Mesendoderm (in vitro differentiated cells): ENCODE results near the gene ATAT1.
"Not testable (repeated sequence)": the region's sequence is repeated elsewhere in the genome, so short reads cannot be mapped to it uniquely, and the experiment has no call there.

ENCODE experiments used
- DNase-seq: peaks from one replicate; pipeline ENCODE4 v3.0.0; 2013
- H2AK5ac ChIP-seq: 2 replicates; pipeline ENCODE4 v1.6.1; 2013; ENCODE audit warnings: low read length, inconsistent platforms
- H2BK120ac ChIP-seq: 2 replicates; pipeline ENCODE4 v1.6.1; 2013; ENCODE audit warnings: low read depth, mild to moderate bottlenecking, low read length, moderate library complexity, mixed read lengths
- H2BK15ac ChIP-seq: replicated peaks from 2 replicates; pipeline ENCODE4 v1.6.1; 2013; ENCODE audit warnings: low read depth, mild to moderate bottlenecking, moderate library complexity
- H2BK5ac ChIP-seq: 2 replicates; pipeline ENCODE4 v1.6.1; 2013; ENCODE audit warnings: low read length, inconsistent platforms
- H3K18ac ChIP-seq: 2 replicates; pipeline ENCODE4 v1.6.1; 2013; ENCODE audit warnings: mild to moderate bottlenecking, low read length, mixed read lengths
- H3K23ac ChIP-seq: one replicate; pipeline ENCODE4 v1.6.1; 2013; ENCODE audit warnings: low read length
- H3K27ac ChIP-seq: 2 replicates; pipeline ENCODE4 v1.5.1; 2013; ENCODE audit warnings: low read depth, mild to moderate bottlenecking, inconsistent platforms, low read length, moderate library complexity
- H3K27me3 ChIP-seq: 2 replicates; pipeline ENCODE4 v1.6.1; 2013; ENCODE audit warnings: low read length, control low read depth, mild to moderate bottlenecking, inconsistent platforms; ENCODE audit not compliant: insufficient read depth, poor library complexity
- H3K36me3 ChIP-seq: 2 replicates; pipeline ENCODE4 v1.6.1; 2013; ENCODE audit warnings: low read length, inconsistent platforms; ENCODE audit not compliant: control insufficient read depth, insufficient read depth
- H3K4ac ChIP-seq: one replicate; pipeline ENCODE4 v1.6.1; 2013; ENCODE audit warnings: low read depth, mild to moderate bottlenecking, low read length, moderate library complexity
- H3K4me1 ChIP-seq: 2 replicates; pipeline ENCODE4 v1.6.1; 2013; ENCODE audit warnings: low read depth, low read length, inconsistent platforms; ENCODE audit not compliant: control insufficient read depth
- H3K4me2 ChIP-seq: 2 replicates; pipeline ENCODE4 v1.6.1; 2013; ENCODE audit warnings: low read length
- H3K4me3 ChIP-seq: 2 replicates; pipeline ENCODE4 v1.5.1; 2013; ENCODE audit warnings: mild to moderate bottlenecking, low read length
- H3K56ac ChIP-seq: one replicate; pipeline ENCODE4 v1.6.1; 2013; ENCODE audit warnings: low read length
- H3K79me1 ChIP-seq: 2 replicates; pipeline ENCODE4 v1.6.1; 2013; ENCODE audit warnings: low read length, inconsistent platforms
- H3K79me2 ChIP-seq: 2 replicates; pipeline ENCODE4 v1.6.1; 2013; ENCODE audit warnings: mild to moderate bottlenecking, low read length; ENCODE audit not compliant: control insufficient read depth, insufficient read depth
- H3K9ac ChIP-seq: 2 replicates; pipeline ENCODE4 v1.6.1; 2013; ENCODE audit warnings: low read length, inconsistent platforms
- H4K5ac ChIP-seq: one replicate; pipeline ENCODE4 v1.6.1; 2013; ENCODE audit warnings: low read length
- H4K8ac ChIP-seq: one replicate; pipeline ENCODE4 v1.6.1; 2013; ENCODE audit warnings: low read depth, mild to moderate bottlenecking, control low read depth, low read length, moderate library complexity
- WGBS: extraction: QIAGEN DNeasy Blood & Tissue Kit; methylation state at CpG from one replicate; pipeline ENCODE4 v1.1.7; 2013; ENCODE audit warnings: low lambda C conversion rate, missing lambda C conversion rate; ENCODE audit not compliant: insufficient coverage; ENCODE audit errors: extremely low coverage; 5-methylcytosine and 5-hydroxymethylcytosine counted together

Gene ATAT1

GRCh38 chr6:30591008-30591407 is 35.7 kb upstream of the ATAT1 start:
- H3K36me3 ChIP-seq = peaks cover 14% of the 10 kb centered on the region
- no peak overlapping the region for H3K4ac ChIP-seq
- H4K8ac ChIP-seq = no peak overlapping the region
- peaks cover 3% of the 10 kb centered on the region for H3K79me2 ChIP-seq
- H3K56ac ChIP-seq = no peak overlapping the region
- no peaks in the 10 kb centered on the region for H3K4me1 ChIP-seq
- H4K5ac ChIP-seq = no peak overlapping the region
- no peak overlapping the region for H2BK120ac ChIP-seq
- H2BK15ac ChIP-seq = no peak overlapping the region
- WGBS = no CpG with 5 or more reads among the region's 1 CpG
- H3K27ac ChIP-seq = no peak overlapping the region
- no peak overlapping the region for H3K4me2 ChIP-seq
- peaks cover 3% of the 10 kb centered on the region for H3K79me1 ChIP-seq
- H3K9ac ChIP-seq = no peak overlapping the region
- H3K4me3 ChIP-seq = no peak overlapping the region
- H3K23ac ChIP-seq = no peak overlapping the region
- H3K18ac ChIP-seq = no peak overlapping the region
- no peak overlapping the region for H2BK5ac ChIP-seq
- no peak for DNase-seq
- H2AK5ac ChIP-seq = no peak overlapping the region
- H3K27me3 ChIP-seq = no peaks in the 10 kb centered on the region

GRCh38 chr6:30592287-30592686 is 34.4 kb upstream of the ATAT1 start:
- peaks cover 3% of the 10 kb centered on the region for H3K79me1 ChIP-seq
- H2AK5ac ChIP-seq = no peak overlapping the region
- peaks cover 10% of the 10 kb centered on the region for H3K36me3 ChIP-seq
- no peak overlapping the region for H3K4me3 ChIP-seq
- no peak overlapping the region for H3K18ac ChIP-seq
- WGBS = no CpG with 5 or more reads among the region's 1 CpG
- no peaks in the 10 kb centered on the region for H3K27me3 ChIP-seq
- DNase-seq = no peak
- H2BK120ac ChIP-seq = no peak overlapping the region
- no peak overlapping the region for H3K4me2 ChIP-seq
- H3K9ac ChIP-seq = no peak overlapping the region
- no peak overlapping the region for H3K27ac ChIP-seq
- no peaks in the 10 kb centered on the region for H3K4me1 ChIP-seq
- no peak overlapping the region for H4K5ac ChIP-seq
- H2BK5ac ChIP-seq = no peak overlapping the region
- H3K56ac ChIP-seq = no peak overlapping the region
- no peak overlapping the region for H3K23ac ChIP-seq
- peaks cover 3% of the 10 kb centered on the region for H3K79me2 ChIP-seq
- no peak overlapping the region for H3K4ac ChIP-seq
- H4K8ac ChIP-seq = no peak overlapping the region
- H2BK15ac ChIP-seq = no peak overlapping the region

GRCh38 chr6:30597315-30598144 is 29.1 kb upstream of the ATAT1 start:
- not testable (repeated sequence) for H2BK5ac ChIP-seq, H3K23ac ChIP-seq, H3K79me1 ChIP-seq, H2AK5ac ChIP-seq, H3K79me2 ChIP-seq, H4K8ac ChIP-seq, H3K9ac ChIP-seq, H3K27me3 ChIP-seq, H4K5ac ChIP-seq, H3K4me1 ChIP-seq, H3K18ac ChIP-seq, H2BK120ac ChIP-seq, H2BK15ac ChIP-seq, H3K56ac ChIP-seq, H3K4ac ChIP-seq, H3K27ac ChIP-seq, H3K4me3 ChIP-seq, H3K4me2 ChIP-seq
- peaks cover 10% of the 10 kb centered on the region for H3K36me3 ChIP-seq
- peak; percentile 90 for DNase-seq
- no CpG with 5 or more reads among the region's 15 CpGs for WGBS

- Histone ChIP-seq H3K23ac (no peak overlapping the region), H3K27ac (no peak overlapping the region), H4K5ac (no peak overlapping the region), H3K36me3 (peaks cover 25% of the 10 kb centered on the region), H3K79me2 (no peaks in the 10 kb centered on the region), H2AK5ac (no peak overlapping the region), H3K79me1 (no peaks in the 10 kb centered on the region), H3K4me1 (no peaks in the 10 kb centered on the region), H3K27me3 (no peaks in the 10 kb centered on the region), H3K4me3 (no peak overlapping the region), H2BK5ac (no peak overlapping the region), H3K56ac (no peak overlapping the region), H4K8ac (no peak overlapping the region), H3K9ac (no peak overlapping the region), H2BK15ac (no peak overlapping the region), H3K18ac (no peak overlapping the region), H3K4me2 (no peak overlapping the region), H3K4ac (no peak overlapping the region), H2BK120ac (no peak overlapping the region)
- DNase-seq = no peak
- no CpG with 5 or more reads among the region's 12 CpGs for WGBS
Measured at GRCh38 chr6:30598912-30599624, 27.6 kb upstream of the ATAT1 start.

- Histone ChIP-seq H3K23ac (no peak overlapping the region), H3K56ac (no peak overlapping the region), H3K4ac (no peak overlapping the region), H3K4me1 (no peaks in the 10 kb centered on the region), H3K79me1 (no peaks in the 10 kb centered on the region), H4K8ac (no peak overlapping the region), H3K27ac (no peak overlapping the region), H3K36me3 (peaks cover 26% of the 10 kb centered on the region), H3K4me3 (no peak overlapping the region), H3K18ac (no peak overlapping the region), H2BK15ac (no peak overlapping the region), H3K9ac (no peak overlapping the region), H2BK120ac (no peak overlapping the region), H3K27me3 (no peaks in the 10 kb centered on the region), H3K79me2 (no peaks in the 10 kb centered on the region), H4K5ac (no peak overlapping the region), H2BK5ac (no peak overlapping the region), H2AK5ac (no peak overlapping the region), H3K4me2 (no peak overlapping the region)
- no CpG with 5 or more reads among the region's 13 CpGs for WGBS
- DNase-seq = peak; percentile 65
Measured at GRCh38 chr6:30599625-30600324, 26.9 kb upstream of the ATAT1 start.
